A549 treated with dexamethasone at 1 μM for 4 hours (cell line): ENCODE measurements around the gene PALM3. TPM values are rescaled to one million over a fixed set of nuclear protein-coding genes. Genes with fewer than 3 reads are reported as not detected.

Source experiments
- total RNA-seq: library from RNA; stranded (reverse); fragments of 200-300 nt; extraction: Qiagen RNA extraction; gene quantifications from 5 replicates; pipeline ENCODE4 v1.2.3, GENCODE V29; 2022

PALM3 gene, protein sequence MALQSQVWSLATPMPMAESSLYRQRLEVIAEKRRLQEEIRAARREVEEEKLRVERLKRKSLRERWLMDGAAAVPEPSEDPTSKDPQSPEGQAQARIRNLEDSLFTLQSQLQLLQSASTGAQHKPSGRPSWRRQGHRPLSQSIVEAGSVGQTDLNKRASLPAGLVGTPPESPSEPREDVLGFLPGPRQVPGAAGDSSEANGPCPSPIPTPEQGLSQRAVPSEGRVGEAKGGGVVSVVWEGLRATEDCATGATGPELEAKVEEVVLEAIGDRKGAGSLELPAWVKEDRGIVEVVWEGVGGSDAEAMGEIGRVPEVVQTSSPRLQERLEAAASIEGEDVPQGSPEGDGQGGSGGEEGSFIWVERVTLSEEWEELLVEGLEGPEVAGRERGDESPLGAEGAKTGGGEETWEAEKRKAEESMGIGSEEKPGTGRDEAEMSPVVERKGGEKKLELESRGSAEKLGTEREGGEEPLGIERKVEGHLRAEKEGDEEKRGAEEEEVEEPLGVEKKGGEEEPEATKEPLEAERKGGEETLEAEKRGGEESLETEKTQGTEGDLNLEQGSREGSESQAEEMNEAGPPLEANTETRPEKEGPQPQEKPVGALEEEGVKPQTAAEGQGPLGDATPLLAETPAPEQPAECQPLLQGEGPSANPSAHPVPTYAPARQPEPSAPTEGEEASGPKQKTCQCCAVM
- 1.5 to 2.1 TPM (median 1.9 TPM) in 5 replicates for total RNA-seq

GRCh38 chr19:14061751-14062557 is at the start of gene PALM3:
TSS of gene PALM3 (minus strand) at chr19:14062076. CDS start at chr19:14061980, 96 bp downstream.

DNA sequence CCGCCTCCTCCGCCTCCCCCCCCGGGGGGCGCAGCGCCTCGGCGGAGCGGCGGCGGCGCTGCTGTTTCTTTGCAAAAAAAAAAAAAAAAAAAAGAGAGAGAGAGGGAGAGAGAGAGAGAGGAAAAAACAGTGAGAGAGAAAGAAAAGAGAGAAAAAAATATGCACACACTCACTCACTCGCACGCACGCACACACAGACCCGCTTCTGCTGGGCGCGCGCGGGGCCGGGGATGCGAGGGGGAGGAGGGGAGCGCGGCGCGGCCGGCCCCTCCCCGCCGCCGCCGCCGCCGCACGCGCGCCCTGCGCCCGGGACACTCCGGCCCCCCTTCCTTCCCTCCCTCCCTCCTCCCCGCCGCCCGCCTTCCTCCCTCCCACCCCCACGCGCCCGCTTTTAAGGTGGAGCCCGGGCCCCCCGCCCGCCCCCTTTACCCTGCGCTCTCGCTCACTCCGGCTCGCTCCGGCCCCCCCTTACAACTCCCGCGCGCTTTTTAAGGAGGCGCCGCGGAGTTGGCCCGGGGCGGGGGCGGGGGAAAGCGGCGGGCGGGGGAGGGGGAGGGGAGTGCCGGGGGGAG is 28.7 kb upstream of the PALM3 start, which contains the start of gene SAMD1:
Gene SAMD1 (minus strand): TSS at position 243 of the 572 bp plus-strand sequence.

GRCh38 chr19:14085309-14085995 is 23.6 kb upstream of the PALM3 start, which contains the start of gene C19orf67:
TSS of gene C19orf67 (minus strand) at chr19:14085783. CDS start at chr19:14085627, 156 bp downstream.

DNA sequence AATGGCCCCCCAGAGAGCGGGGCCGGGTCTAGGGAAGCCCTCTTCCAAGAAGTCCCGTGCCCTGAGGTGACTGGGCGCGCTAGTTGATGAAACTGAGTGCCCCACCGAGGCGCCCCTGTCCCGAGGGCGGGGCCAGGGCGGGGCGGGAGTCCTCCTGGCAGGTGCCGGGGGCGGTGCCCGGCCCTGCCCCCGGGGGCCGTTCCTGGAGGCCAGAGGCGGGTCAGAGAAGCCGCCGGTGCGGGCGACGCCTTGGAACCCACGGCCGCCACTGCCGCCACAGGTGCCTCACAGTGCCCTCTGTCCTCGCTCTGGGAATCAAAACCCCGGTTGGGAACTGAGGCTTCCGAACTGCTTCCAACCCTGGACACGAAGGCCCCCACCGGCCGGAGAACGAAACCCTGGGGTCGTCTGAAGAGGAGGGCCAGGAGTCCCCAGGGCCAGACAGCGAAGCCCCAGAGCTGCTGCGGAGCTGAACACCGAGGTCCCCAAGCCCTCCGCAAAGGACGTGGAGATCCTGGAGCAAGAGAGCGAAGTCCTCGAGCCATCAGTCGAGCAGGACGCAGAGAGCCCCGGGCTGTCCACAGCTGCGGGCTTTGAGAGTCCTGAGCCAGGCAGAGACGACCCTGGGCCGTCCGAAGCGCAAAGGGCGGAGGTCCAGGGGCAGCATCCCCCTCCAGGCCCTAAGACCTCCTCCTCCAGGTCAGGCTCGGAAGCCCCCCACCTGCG is 10.8 kb upstream of the PALM3 start, which contains the start of gene MISP3:
Gene MISP3 (plus strand): TSS at position 252 of the 726 bp plus-strand sequence. CDS start 524 bp downstream, outside the sequence.

GRCh38 chr19:14031719-14032480 is 30.0 kb downstream of the PALM3 start, which contains the start of gene IL27RA:
TSS of gene IL27RA (plus strand) at chr19:14031762. CDS start at chr19:14031873, 111 bp downstream.

GRCh38 chr19:14027856-14028450 is 33.9 kb downstream of the PALM3 start, which contains the start of gene RLN3:
TSS of gene RLN3 (plus strand) at chr19:14028148. CDS start at chr19:14028205, 57 bp downstream.

DNA sequence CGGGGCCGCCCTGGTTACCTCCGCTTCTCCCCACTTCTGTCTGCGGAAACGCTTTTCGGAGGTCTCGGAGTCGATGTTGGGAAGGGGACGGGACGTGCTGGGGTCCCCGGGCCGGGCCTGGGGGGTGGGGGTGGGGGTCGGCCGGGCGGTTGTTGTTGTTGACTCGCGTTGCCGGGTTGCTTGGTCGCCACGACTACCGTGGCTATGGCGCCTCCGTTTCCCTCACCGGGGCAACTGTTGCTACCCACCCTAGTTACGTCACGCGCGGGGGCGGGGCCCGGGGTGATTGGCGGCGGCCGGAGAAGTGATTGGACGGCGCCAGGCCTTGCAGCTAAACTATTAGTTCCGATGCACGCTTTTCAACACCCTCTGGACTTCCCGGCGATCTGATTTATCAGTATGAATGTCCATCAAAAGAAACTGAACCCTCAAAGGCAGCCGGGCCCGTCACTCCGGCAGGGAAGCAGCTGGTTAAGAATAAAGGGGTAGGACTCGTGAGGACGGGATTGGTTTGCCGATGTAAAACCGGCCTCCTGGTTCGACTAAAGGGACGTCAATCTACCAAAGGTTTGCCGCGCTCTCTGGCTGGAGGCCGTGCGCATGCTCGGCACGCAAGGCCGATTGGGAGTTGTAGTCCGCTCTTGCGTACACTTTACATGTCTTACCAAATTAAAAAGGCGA is 55.7 kb downstream of the PALM3 start, which contains the start of gene RFX1:
Gene RFX1 (minus strand): TSS at position 236 of the 681 bp plus-strand sequence. CDS start 12,477 bp downstream, outside the sequence.

Other genes with a start within 250 kb of the PALM3 start
- 1.3 to 3.4 TPM (median 2.5 TPM) in 5 replicates for gene NANOS3, start 184.9 kb downstream of the PALM3 start, total RNA-seq
- 0.51 to 0.96 TPM (median 0.64 TPM) in 5 replicates for gene BRME1, start 156.0 kb downstream of the PALM3 start, total RNA-seq
- 6.3 to 10.5 TPM (median 10.4 TPM) in 5 replicates for gene CC2D1A, start 155.9 kb downstream of the PALM3 start, total RNA-seq
- 1.2 to 1.5 TPM (median 1.2 TPM) in 5 replicates for gene PODNL1, start 123.7 kb downstream of the PALM3 start, total RNA-seq
- 16.7 to 20.8 TPM (median 19.9 TPM) in 5 replicates for gene DCAF15, start 109.6 kb downstream of the PALM3 start, total RNA-seq
- gene RFX1, start 55.8 kb downstream of the PALM3 start, total RNA-seq: 2.1 to 5.1 TPM (median 5.1 TPM) in 5 replicates
- gene RLN3, start 33.9 kb downstream of the PALM3 start, total RNA-seq: not detected in 5 replicates
- 7.0 to 10.6 TPM (median 8.7 TPM) in 5 replicates for gene IL27RA, start 30.3 kb downstream of the PALM3 start, total RNA-seq
- 2.0 to 4.6 TPM (median 3.6 TPM) in 5 replicates for gene MISP3, start 10.7 kb upstream of the PALM3 start, total RNA-seq
- not detected in 5 replicates for gene C19orf67, start 23.7 kb upstream of the PALM3 start, total RNA-seq
- gene SAMD1, start 28.7 kb upstream of the PALM3 start, total RNA-seq: 26.8 to 44.2 TPM (median 40.6 TPM) in 5 replicates
- gene PRKACA, start 55.7 kb upstream of the PALM3 start, total RNA-seq: 33.2 to 40.2 TPM (median 37.5 TPM) in 5 replicates
- gene ASF1B, start 74.5 kb upstream of the PALM3 start, total RNA-seq: 25.2 to 28.6 TPM (median 28.1 TPM) in 5 replicates
- 5.3 to 10.0 TPM (median 8.7 TPM) in 5 replicates for gene ADGRL1, start 144.1 kb upstream of the PALM3 start, total RNA-seq